Activated CD4-positive, alpha-beta T cell treated with anti-CD3 and anti-CD28 coated beads, Interleukin-2, amount 50 U/mL, for 16 hours (primary cell): Measurements from ENCODE around the gene HAGHL.

Source experiments
- DNase-seq: peaks from one replicate; pipeline ENCODE4 v3.0.0-alpha.2; 2020

HAGHL gene

GRCh38 chr16:726438-727290 lies at the start of gene HAGHL, which contains the start of gene CCDC78:
Gene HAGHL (plus strand): TSS chr16:727106. CDS start chr16:727510, 404 bp downstream.
Gene CCDC78 (minus strand): TSS chr16:726443. CDS start chr16:726367, 76 bp downstream.
- DNase-seq = peak; percentile 69

GRCh38 chr16:677316-678190 lies 49.4 kb upstream of the HAGHL start:
- DNase-seq = no peak

GRCh38 chr16:678209-678857 lies 48.6 kb upstream of the HAGHL start:
- DNase-seq = no peak

- DNase-seq = peak; percentile 65
Observed at GRCh38 chr16:678858-679813, 47.8 kb upstream of the HAGHL start.

- peak; percentile 92 for DNase-seq
Observed at GRCh38 chr16:679814-680624, 46.9 kb upstream of the HAGHL start, which contains the start of gene STUB1. Gene STUB1 (plus strand): TSS chr16:680410. CDS start chr16:680526, 116 bp downstream.

GRCh38 chr16:680625-680945 lies 46.3 kb upstream of the HAGHL start:
- DNase-seq = no peak

GRCh38 chr16:680967-681745 lies 45.8 kb upstream of the HAGHL start:
- DNase-seq = peak; percentile 29

- no peak for DNase-seq
Observed at GRCh38 chr16:681746-682427, 45.0 kb upstream of the HAGHL start.

GRCh38 chr16:682493-683395 lies 44.2 kb upstream of the HAGHL start:
- DNase-seq = no peak

- no peak for DNase-seq
Observed at GRCh38 chr16:683396-684070, 43.4 kb upstream of the HAGHL start.

- DNase-seq = peak; percentile 98
Observed at GRCh38 chr16:684071-684794, 42.7 kb upstream of the HAGHL start, which contains the start of gene JMJD8. Gene JMJD8 (minus strand): TSS chr16:684334. CDS start chr16:684319, 15 bp downstream.

GRCh38 chr16:684961-685696 lies 41.8 kb upstream of the HAGHL start:
- DNase-seq = no peak

- DNase-seq = no peak
Observed at GRCh38 chr16:685967-686366, 40.9 kb upstream of the HAGHL start.

GRCh38 chr16:686459-687260 lies 40.2 kb upstream of the HAGHL start:
- no peak for DNase-seq

GRCh38 chr16:687499-687898 lies 39.4 kb upstream of the HAGHL start:
- DNase-seq = no peak
